Sigmoid colon (tissue), 4 donors: ENCODE measurements around the gene IQSEC2.

Source experiments
- POLR2A ChIP-seq, 2 donors: fragments of 450-650 bp; IDR thresholded peaks; one replicate each; pipeline ENCODE4 v1.6.1; 2016; ENCODE audit warnings: antibody characterized with exemption in 2 of 2, mild to moderate bottlenecking in 2 of 2, moderate library complexity in 2 of 2
- POLR2AphosphoS5 ChIP-seq, 4 donors: sonication (generic); formaldehyde crosslinking; IDR thresholded peaks; one replicate each; pipeline ENCODE4 v1.6.1; 2017; ENCODE audit warnings: antibody characterized with exemption in 4 of 4
- TF ChIP-seq, protein P1 (sequence below), 4 experiments: fragments of 450-650 bp in 3 of 4; fragments of 200-600 bp in 1 of 4; IDR thresholded peaks; one replicate each; pipeline ENCODE4 v1.5.1; 2016 to 2019; ENCODE audit warnings: antibody characterized with exemption in 4 of 4, mild to moderate bottlenecking in 3 of 4, moderate library complexity in 2 of 4

- TF ChIP-seq, protein P1, sequence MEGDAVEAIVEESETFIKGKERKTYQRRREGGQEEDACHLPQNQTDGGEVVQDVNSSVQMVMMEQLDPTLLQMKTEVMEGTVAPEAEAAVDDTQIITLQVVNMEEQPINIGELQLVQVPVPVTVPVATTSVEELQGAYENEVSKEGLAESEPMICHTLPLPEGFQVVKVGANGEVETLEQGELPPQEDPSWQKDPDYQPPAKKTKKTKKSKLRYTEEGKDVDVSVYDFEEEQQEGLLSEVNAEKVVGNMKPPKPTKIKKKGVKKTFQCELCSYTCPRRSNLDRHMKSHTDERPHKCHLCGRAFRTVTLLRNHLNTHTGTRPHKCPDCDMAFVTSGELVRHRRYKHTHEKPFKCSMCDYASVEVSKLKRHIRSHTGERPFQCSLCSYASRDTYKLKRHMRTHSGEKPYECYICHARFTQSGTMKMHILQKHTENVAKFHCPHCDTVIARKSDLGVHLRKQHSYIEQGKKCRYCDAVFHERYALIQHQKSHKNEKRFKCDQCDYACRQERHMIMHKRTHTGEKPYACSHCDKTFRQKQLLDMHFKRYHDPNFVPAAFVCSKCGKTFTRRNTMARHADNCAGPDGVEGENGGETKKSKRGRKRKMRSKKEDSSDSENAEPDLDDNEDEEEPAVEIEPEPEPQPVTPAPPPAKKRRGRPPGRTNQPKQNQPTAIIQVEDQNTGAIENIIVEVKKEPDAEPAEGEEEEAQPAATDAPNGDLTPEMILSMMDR (IDR thresholded peaks at IDR 0.05): no peak
- no peak for TF ChIP-seq POLR2A (IDR thresholded peaks at IDR 0.05)
- no peak for TF ChIP-seq POLR2AphosphoS5 (IDR thresholded peaks at IDR 0.05)
Observed at GRCh38 chrX:53249408-53250042, 31.9 kb downstream of the IQSEC2 start.
